Measurements from ENCODE around the gene VSX2.

The VSX2 gene

GRCh38 chr14:74238974-74239847 is at the start of gene VSX2:
TSS of gene VSX2 (plus strand) at chr14:74239449. CDS start at chr14:74239562, 113 bp downstream.
- H3K4me1 Mint-ChIP-seq (ENCODE audit: low read depth): peaks cover 23% of the 10 kb centered on the region
- H3K27ac Mint-ChIP-seq: no peak within 1 kb of the TSS
- no peaks in the 10 kb centered on the region for H3K9me3 Mint-ChIP-seq
- no peak within 1 kb of the TSS for H3K4me3 Mint-ChIP-seq
- intact Hi-C loops (cut with micrococcal nuclease): no loop called here
- H3K27me3 Mint-ChIP-seq: peaks cover 90% of the 10 kb centered on the region
- no peaks in the 10 kb centered on the region for H3K36me3 Mint-ChIP-seq (ENCODE audit: low read depth)

DNA sequence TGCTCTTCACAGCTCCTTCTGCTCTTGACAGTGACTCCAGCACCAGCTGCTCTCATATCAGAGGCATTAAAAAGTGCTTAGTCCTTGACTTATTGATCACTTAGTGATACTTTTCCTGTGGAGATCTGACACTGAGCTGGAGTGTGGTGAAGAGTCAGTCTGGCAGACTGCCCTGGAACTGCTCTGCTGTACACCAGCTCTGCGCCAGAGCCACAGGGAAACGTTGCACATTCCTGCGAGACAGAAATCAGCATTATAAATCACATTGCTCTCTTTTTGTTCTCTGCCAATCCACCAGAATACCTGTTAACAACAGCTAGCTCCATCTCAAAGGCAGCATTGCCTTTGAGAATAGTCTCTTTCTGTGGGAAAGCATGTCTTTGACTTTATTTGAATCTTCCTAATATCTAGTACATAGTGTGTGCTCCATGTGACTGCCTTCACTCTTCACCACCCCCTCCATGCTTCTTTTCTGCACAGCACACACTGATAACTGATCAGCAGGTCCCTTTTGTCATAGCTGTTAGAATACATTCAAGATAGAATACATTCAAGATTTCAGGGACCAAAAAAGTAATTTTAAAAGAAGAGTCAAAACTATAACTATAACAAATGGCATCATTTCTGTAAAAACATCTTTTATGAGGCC is 48.2 kb upstream of the VSX2 start:
- Mint-ChIP-seq H3K27ac (no peak overlapping the region), H3K9me3 (no peaks in the 10 kb centered on the region), H3K27me3 (no peaks in the 10 kb centered on the region), H3K4me1 (ENCODE audit: low read depth) (peaks cover 5% of the 10 kb centered on the region), H3K36me3 (ENCODE audit: low read depth) (peaks cover 8% of the 10 kb centered on the region), H3K4me3 (no peak overlapping the region)
- intact Hi-C loops (cut with micrococcal nuclease): no loop called here

GRCh38 chr14:74194506-74195274 is 44.6 kb upstream of the VSX2 start:
- Mint-ChIP-seq H3K27ac (no peak overlapping the region), H3K9me3 (no peaks in the 10 kb centered on the region), H3K4me3 (no peak overlapping the region), H3K27me3 (no peaks in the 10 kb centered on the region), H3K4me1 (ENCODE audit: low read depth) (no peaks in the 10 kb centered on the region), H3K36me3 (ENCODE audit: low read depth) (peaks cover 20% of the 10 kb centered on the region)
- intact Hi-C loops (cut with micrococcal nuclease): no loop called here

GRCh38 chr14:74195623-74196022 is 43.6 kb upstream of the VSX2 start:
- Mint-ChIP-seq H3K27ac (no peak overlapping the region), H3K36me3 (ENCODE audit: low read depth) (peaks cover 29% of the 10 kb centered on the region), H3K4me3 (no peak overlapping the region), H3K4me1 (ENCODE audit: low read depth) (no peaks in the 10 kb centered on the region), H3K27me3 (no peaks in the 10 kb centered on the region), H3K9me3 (no peaks in the 10 kb centered on the region)
- intact Hi-C loops (cut with micrococcal nuclease): no loop called here

GRCh38 chr14:74198441-74199234 is 40.6 kb upstream of the VSX2 start:
- intact Hi-C loops (cut with micrococcal nuclease): no loop called here
- Mint-ChIP-seq H3K36me3 (ENCODE audit: low read depth) (peaks cover 42% of the 10 kb centered on the region), H3K27ac (no peak overlapping the region), H3K4me3 (no peak overlapping the region), H3K9me3 (no peaks in the 10 kb centered on the region), H3K27me3 (no peaks in the 10 kb centered on the region), H3K4me1 (ENCODE audit: low read depth) (no peaks in the 10 kb centered on the region)

- no peaks in the 10 kb centered on the region for H3K27me3 Mint-ChIP-seq
- no peak overlapping the region for H3K4me3 Mint-ChIP-seq
- H3K27ac Mint-ChIP-seq: no peak overlapping the region
- intact Hi-C loops (cut with micrococcal nuclease): no loop called here
- peaks cover 42% of the 10 kb centered on the region for H3K36me3 Mint-ChIP-seq (ENCODE audit: low read depth)
- no peaks in the 10 kb centered on the region for H3K9me3 Mint-ChIP-seq
- H3K4me1 Mint-ChIP-seq (ENCODE audit: low read depth): peaks cover 7% of the 10 kb centered on the region
Measured at GRCh38 chr14:74202113-74202512, 37.1 kb upstream of the VSX2 start.

DNA sequence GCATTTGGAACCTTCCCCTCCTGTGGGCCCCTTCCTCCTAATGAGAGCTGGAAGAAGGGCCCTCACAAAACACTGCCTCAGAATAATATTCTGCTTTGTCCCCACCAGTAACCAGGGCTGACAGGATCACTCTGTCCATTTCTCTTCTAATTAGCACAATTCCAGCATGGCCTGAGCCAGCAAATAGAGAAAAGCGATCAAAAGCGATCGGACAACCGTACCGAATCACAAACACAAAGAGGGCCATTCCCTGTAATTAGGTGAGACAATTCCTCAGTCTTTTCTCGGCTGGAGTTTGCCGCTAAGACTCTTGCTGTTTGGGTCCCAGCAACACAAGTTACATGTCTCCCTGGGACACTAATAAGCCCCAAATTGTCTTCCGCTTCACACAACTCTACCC is 35.6 kb upstream of the VSX2 start:
- peaks cover 1% of the 10 kb centered on the region for H3K27me3 Mint-ChIP-seq
- no peak overlapping the region for H3K27ac Mint-ChIP-seq
- H3K9me3 Mint-ChIP-seq: no peaks in the 10 kb centered on the region
- intact Hi-C loops (cut with micrococcal nuclease): no loop called here
- H3K4me1 Mint-ChIP-seq (ENCODE audit: low read depth): peaks cover 7% of the 10 kb centered on the region
- H3K36me3 Mint-ChIP-seq (ENCODE audit: low read depth): peaks cover 40% of the 10 kb centered on the region
- no peak overlapping the region for H3K4me3 Mint-ChIP-seq

- peaks cover 7% of the 10 kb centered on the region for H3K4me1 Mint-ChIP-seq (ENCODE audit: low read depth)
- H3K36me3 Mint-ChIP-seq (ENCODE audit: low read depth): peaks cover 32% of the 10 kb centered on the region
- no peaks in the 10 kb centered on the region for H3K9me3 Mint-ChIP-seq
- peaks cover 5% of the 10 kb centered on the region for H3K27me3 Mint-ChIP-seq
- H3K4me3 Mint-ChIP-seq: no peak overlapping the region
- intact Hi-C loops (cut with micrococcal nuclease): no loop called here
- H3K27ac Mint-ChIP-seq: no peak overlapping the region
Measured at GRCh38 chr14:74204491-74204890, 34.8 kb upstream of the VSX2 start.

GRCh38 chr14:74205882-74206281 is 33.4 kb upstream of the VSX2 start:
- H3K9me3 Mint-ChIP-seq: no peaks in the 10 kb centered on the region
- peaks cover 7% of the 10 kb centered on the region for H3K27me3 Mint-ChIP-seq
- intact Hi-C loops (cut with micrococcal nuclease): no loop called here
- peaks cover 7% of the 10 kb centered on the region for H3K4me1 Mint-ChIP-seq (ENCODE audit: low read depth)
- H3K4me3 Mint-ChIP-seq: no peak overlapping the region
- no peak overlapping the region for H3K27ac Mint-ChIP-seq
- H3K36me3 Mint-ChIP-seq (ENCODE audit: low read depth): peaks cover 18% of the 10 kb centered on the region

GRCh38 chr14:74207943-74208342 is 31.3 kb upstream of the VSX2 start:
- peaks cover 7% of the 10 kb centered on the region for H3K4me1 Mint-ChIP-seq (ENCODE audit: low read depth)
- no peak overlapping the region for H3K4me3 Mint-ChIP-seq
- intact Hi-C loops (cut with micrococcal nuclease): no loop called here
- H3K27me3 Mint-ChIP-seq: peaks cover 7% of the 10 kb centered on the region
- H3K9me3 Mint-ChIP-seq: no peaks in the 10 kb centered on the region
- H3K36me3 Mint-ChIP-seq (ENCODE audit: low read depth): peaks cover 7% of the 10 kb centered on the region
- H3K27ac Mint-ChIP-seq: no peak overlapping the region

DNA sequence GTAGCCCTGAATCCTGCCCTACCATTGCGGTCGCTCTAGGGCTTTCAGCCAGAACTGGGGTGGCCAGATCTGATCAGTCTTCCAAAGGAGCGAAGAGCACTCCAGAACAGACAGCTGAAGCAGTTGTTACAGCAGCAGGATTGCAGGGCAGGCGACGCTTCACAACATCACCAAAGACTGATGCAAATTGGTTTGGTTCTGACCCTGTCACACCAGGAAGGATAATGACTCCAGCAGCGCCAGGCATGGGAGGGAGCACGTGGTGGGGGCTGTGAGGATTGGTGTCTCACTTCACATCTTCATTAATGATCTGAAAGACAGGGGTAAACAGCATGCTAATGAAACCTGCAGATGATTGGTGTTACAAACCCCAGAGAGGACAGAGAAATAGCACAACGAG is 30.6 kb upstream of the VSX2 start:
- peaks cover under 1% of the 10 kb centered on the region for H3K36me3 Mint-ChIP-seq (ENCODE audit: low read depth)
- H3K27ac Mint-ChIP-seq: no peak overlapping the region
- H3K4me3 Mint-ChIP-seq: no peak overlapping the region
- intact Hi-C loops (cut with micrococcal nuclease): no loop called here
- no peaks in the 10 kb centered on the region for H3K9me3 Mint-ChIP-seq
- H3K27me3 Mint-ChIP-seq: peaks cover 7% of the 10 kb centered on the region
- H3K4me1 Mint-ChIP-seq (ENCODE audit: low read depth): peaks cover 7% of the 10 kb centered on the region

- intact Hi-C loops (cut with micrococcal nuclease): no loop called here
- no peaks in the 10 kb centered on the region for H3K9me3 Mint-ChIP-seq
- no peak overlapping the region for H3K27ac Mint-ChIP-seq
- H3K4me3 Mint-ChIP-seq: no peak overlapping the region
- no peaks in the 10 kb centered on the region for H3K4me1 Mint-ChIP-seq (ENCODE audit: low read depth)
- H3K27me3 Mint-ChIP-seq: peaks cover 17% of the 10 kb centered on the region
- no peaks in the 10 kb centered on the region for H3K36me3 Mint-ChIP-seq (ENCODE audit: low read depth)
Measured at GRCh38 chr14:74211945-74212580, 27.2 kb upstream of the VSX2 start.

All from dendritic cell treated with granulocyte-macrophage colony-stimulating factor and Interleukin-4, amounts not matched to agents 40 ng/mL and 50 ng/mL, for 4 days (primary cell).